MCF 10A (cell line): Measurements from ENCODE around the gene PDZD7. TPM values are rescaled to one million over a fixed set of nuclear protein-coding genes. Genes with fewer than 3 reads are reported as not detected.

Source experiments
- BruUV-seq: library from RNA; stranded (reverse); fragments of 400-500 nt; replicated peaks from 2 replicates; lab custom pipeline; 2021; lab: Mats Ljungman, UMichigan
- CTCF ChIA-PET: fragments of 300-600 bp; sonication (Branson Sonifier 250); formaldehyde crosslinking; extraction: SDS; loops from one replicate; lab custom pipeline; 2021; ENCODE audit warnings: antibody characterized with exemption, inconsistent platforms; lab: Yijun Ruan, JAX
- POLR2A ChIA-PET: fragments of 300-600, 350-650 bp; sonication (Branson Sonifier 250); formaldehyde crosslinking; extraction: SDS; loops from one replicate; lab custom pipeline; 2020; ENCODE audit warnings: antibody characterized with exemption, inconsistent platforms; lab: Yijun Ruan, JAX
- DNase-seq: peaks from one replicate; pipeline ENCODE4 v3.0.0-alpha.2; 2018; ENCODE audit not compliant: unreplicated experiment
- H3K27ac Mint-ChIP-seq: one replicate; pipeline ENCODE4 v1.8.0; 2022; ENCODE audit warnings: mild to moderate bottlenecking, low read depth, mixed read lengths; ENCODE audit not compliant: unreplicated experiment
- H3K27me3 Mint-ChIP-seq: one replicate; pipeline ENCODE4 v1.8.0; 2022; ENCODE audit warnings: mixed read lengths; ENCODE audit not compliant: insufficient read depth, unreplicated experiment
- H3K36me3 Mint-ChIP-seq: one replicate; pipeline ENCODE4 v1.8.0; 2022; ENCODE audit warnings: mild to moderate bottlenecking, moderate library complexity, mixed read lengths; ENCODE audit not compliant: insufficient read depth, unreplicated experiment
- H3K4me1 Mint-ChIP-seq: one replicate; pipeline ENCODE4 v1.8.0; 2022; ENCODE audit warnings: mixed read lengths; ENCODE audit not compliant: insufficient read depth, unreplicated experiment
- H3K4me3 Mint-ChIP-seq: one replicate; pipeline ENCODE4 v1.8.0; 2022; ENCODE audit warnings: mild to moderate bottlenecking, moderate library complexity, mixed read lengths; ENCODE audit not compliant: unreplicated experiment
- H3K9me3 Mint-ChIP-seq: one replicate; pipeline ENCODE4 v1.8.0; 2022; ENCODE audit warnings: mixed read lengths; ENCODE audit not compliant: unreplicated experiment
- CTCF ChIP-seq: fragments of 200-600 bp; IDR thresholded peaks from one replicate; pipeline ENCODE4 v1.8.0; 2022; ENCODE audit warnings: antibody characterized with exemption, mild to moderate bottlenecking; ENCODE audit not compliant: unreplicated experiment
- intact Hi-C: fragments of 100-400 bp; cut with micrococcal nuclease; formaldehyde crosslinking; loops from 2 replicates; pipeline ENCODE4 v1.14.1; 2022
- total RNA-seq: library from RNA; stranded (reverse); gene quantifications from 2 replicates; pipeline ENCODE4 v1.2.3, GENCODE V29; 2022

Gene PDZD7
- total RNA-seq, 1 experiment from 2014 or later, result 0.58 TPM

- H3K27ac Mint-ChIP-seq, result no peak overlapping the region
- H3K9me3 Mint-ChIP-seq, result no peaks in the 10 kb centered on the region
- intact Hi-C loops, result no loop called here
- peaks cover 19% of the 10 kb centered on the region for H3K36me3 Mint-ChIP-seq
- ChIA-PET POLR2A (interaction anchor here (0.6 to 1.2 kb wide), 6 partner anchors 8 to 1117 kb away, joined by 3 read pairs; no protein-coding TSS in a partner anchor), CTCF (interaction anchor here (0.5 to 1.9 kb wide), 6 partner anchors 10 to 42 kb away, joined by 3 to 11 read pairs (median 4); no protein-coding TSS in a partner anchor)
- no peaks in the 10 kb centered on the region for H3K27me3 Mint-ChIP-seq
- H3K4me3 Mint-ChIP-seq, result no peak overlapping the region
- H3K4me1 Mint-ChIP-seq, result no peaks in the 10 kb centered on the region
- no peak for TF ChIP-seq CTCF
- BruUV-seq, result no TSS peak
- no peak for DNase-seq
Observed at GRCh38 chr10:101007099-101007711, 23.7 kb downstream of the PDZD7 start.

- intact Hi-C loops, result no loop called here
- no peak for TF ChIP-seq CTCF
- no peak overlapping the region for H3K27ac Mint-ChIP-seq
- H3K4me3 Mint-ChIP-seq, result no peak overlapping the region
- ChIA-PET CTCF (interaction anchor here (0.6 to 1.9 kb wide), 7 partner anchors 9 to 498 kb away, joined by 3 to 11 read pairs (median 4); no protein-coding TSS in a partner anchor), POLR2A (interaction anchor here (0.7 to 1.2 kb wide), 4 partner anchors 8 to 124 kb away, joined by 3 read pairs; no protein-coding TSS in a partner anchor)
- DNase-seq, result no peak
- H3K9me3 Mint-ChIP-seq, result no peaks in the 10 kb centered on the region
- no TSS peak for BruUV-seq
- peaks cover 19% of the 10 kb centered on the region for H3K36me3 Mint-ChIP-seq
- no peaks in the 10 kb centered on the region for H3K27me3 Mint-ChIP-seq
- no peaks in the 10 kb centered on the region for H3K4me1 Mint-ChIP-seq
Observed at GRCh38 chr10:101006593-101007098, 24.3 kb downstream of the PDZD7 start.

- peaks cover 19% of the 10 kb centered on the region for H3K36me3 Mint-ChIP-seq
- peaks cover 5% of the 10 kb centered on the region for H3K4me1 Mint-ChIP-seq
- DNase-seq, result no peak
- ChIA-PET CTCF (interaction anchor here (0.6 to 5.9 kb wide), 5 partner anchors 8 to 497 kb away, joined by 3 to 60 read pairs (median 4); no protein-coding TSS in a partner anchor), POLR2A (interaction anchor here (1.1 to 1.2 kb wide), 2 partner anchors 8 to 20 kb away, joined by 3 read pairs; no protein-coding TSS in a partner anchor)
- no peak overlapping the region for H3K4me3 Mint-ChIP-seq
- no peaks in the 10 kb centered on the region for H3K27me3 Mint-ChIP-seq
- BruUV-seq, result no TSS peak
- no peaks in the 10 kb centered on the region for H3K9me3 Mint-ChIP-seq
- H3K27ac Mint-ChIP-seq, result no peak overlapping the region
- intact Hi-C loops, result no loop called here
- TF ChIP-seq CTCF, result no peak
Observed at GRCh38 chr10:101005869-101006567, 24.9 kb downstream of the PDZD7 start.

- peaks cover 8% of the 10 kb centered on the region for H3K4me1 Mint-ChIP-seq
- BruUV-seq, result no TSS peak
- no peak overlapping the region for H3K27ac Mint-ChIP-seq
- no peak overlapping the region for H3K4me3 Mint-ChIP-seq
- no peaks in the 10 kb centered on the region for H3K9me3 Mint-ChIP-seq
- peaks cover 19% of the 10 kb centered on the region for H3K36me3 Mint-ChIP-seq
- TF ChIP-seq CTCF, result no peak
- intact Hi-C loops, result no loop called here
- DNase-seq, result no peak
- ChIA-PET CTCF (interaction anchor here (1.1 to 5.9 kb wide), 4 partner anchors 11 to 61 kb away, joined by 4 to 60 read pairs (median 5); no protein-coding TSS in a partner anchor), POLR2A (no interaction called here)
- no peaks in the 10 kb centered on the region for H3K27me3 Mint-ChIP-seq
Observed at GRCh38 chr10:101005361-101005760, 25.6 kb downstream of the PDZD7 start.
